Omental fat pad (tissue), 4 donors: ENCODE data around the gene MRM3. TPM values are rescaled to one million over a fixed set of nuclear protein-coding genes. Genes with fewer than 3 reads are reported as not detected.
"Not testable (repeated sequence)": the region's sequence is repeated elsewhere in the genome, so short reads cannot be mapped to it uniquely, and the experiment has no call there.

Source experiments
- ATAC-seq: fragments of 150-250 bp; one replicate; pipeline ENCODE4 v1.9.1; 2016; ENCODE audit warnings: mild to moderate bottlenecking, moderate library complexity; ENCODE audit not compliant: low FRiP score
- DNase-seq: peaks from one replicate; pipeline ENCODE4 v3.0.0-alpha.2; 2019; ENCODE audit warnings: low spot score
- CTCF ChIP-seq, 3 donors: fragments of 450-650 bp; IDR thresholded peaks; one replicate each; pipeline ENCODE4 v1.5.1; 2016 to 2017; ENCODE audit warnings: antibody characterized with exemption in 3 of 3, mild to moderate bottlenecking in 3 of 3, moderate library complexity in 2 of 3
- total RNA-seq, 4 donors: library from RNA; depleted of rRNA; stranded (reverse); fragments of >200 nt; gene quantifications; one replicate each; pipeline ENCODE4 v1.1.0, GENCODE V29; 2016

The MRM3 gene
- total RNA-seq, 4 donors from 2014 or later, result 14.0 to 23.8 (median 16.0) TPM

GRCh38 chr17:742147-742793 is 39.9 kb upstream of the MRM3 start:
- no peak for DNase-seq
- TF ChIP-seq CTCF (IDR thresholded peaks at IDR 0.05), result no peak
- no peak for ATAC-seq

GRCh38 chr17:743139-743538 is 39.0 kb upstream of the MRM3 start:
- DNase-seq (no peak), ATAC-seq (no peak)
- no peak for TF ChIP-seq CTCF (IDR thresholded peaks at IDR 0.05)

- ATAC-seq, result no peak
- no peak for TF ChIP-seq CTCF (IDR thresholded peaks at IDR 0.05)
- no peak for DNase-seq
Observed at GRCh38 chr17:744937-745336, 37.2 kb upstream of the MRM3 start.

GRCh38 chr17:745406-745805 is 36.7 kb upstream of the MRM3 start:
- ATAC-seq (no peak), DNase-seq (no peak)
- no peak for TF ChIP-seq CTCF (IDR thresholded peaks at IDR 0.05)

- TF ChIP-seq CTCF (IDR thresholded peaks at IDR 0.05), result no peak
- no peak for DNase-seq
- ATAC-seq, result no peak
Observed at GRCh38 chr17:746181-746580, 36.0 kb upstream of the MRM3 start.

- no peak for DNase-seq
- TF ChIP-seq CTCF (IDR thresholded peaks at IDR 0.05), result no peak
- no peak for ATAC-seq
Observed at GRCh38 chr17:746783-747629, 35.1 kb upstream of the MRM3 start.

GRCh38 chr17:748604-749003 is 33.5 kb upstream of the MRM3 start:
- ATAC-seq, DNase-seq: not testable (repeated sequence)

- not testable (repeated sequence) for ATAC-seq, DNase-seq
Observed at GRCh38 chr17:749359-749758, 32.8 kb upstream of the MRM3 start.
